COLO668 (cell line): ENCODE data around the gene IDI2.
"Not testable (repeated sequence)": the region's sequence is repeated elsewhere in the genome, so short reads cannot be mapped to it uniquely, and the experiment has no call there.

Experiments used
- DNase-seq: peaks from one replicate; lab custom pipeline; 2025; ENCODE audit not compliant: unreplicated experiment; lab: John Stamatoyannopoulos, UW

IDI2 gene

GRCh38 chr10:1009947-1010346 lies 15.7 kb downstream of the IDI2 start:
- not testable (repeated sequence) for DNase-seq

- no peak for DNase-seq
Measured at GRCh38 chr10:1009071-1009494, 16.6 kb downstream of the IDI2 start.

GRCh38 chr10:1007583-1007982 lies 18.1 kb downstream of the IDI2 start:
- DNase-seq = no peak

GRCh38 chr10:1006573-1006972 lies 19.1 kb downstream of the IDI2 start:
- DNase-seq = no peak

GRCh38 chr10:1003884-1004670 lies 21.6 kb downstream of the IDI2 start:
- no peak for DNase-seq

- no peak for DNase-seq
Measured at GRCh38 chr10:1002425-1003006, 23.1 kb downstream of the IDI2 start.

- no peak for DNase-seq
Measured at GRCh38 chr10:997266-998022, 28.2 kb downstream of the IDI2 start.

GRCh38 chr10:996031-996430 lies 29.6 kb downstream of the IDI2 start:
- no peak for DNase-seq

GRCh38 chr10:995559-995926 lies 30.1 kb downstream of the IDI2 start:
- DNase-seq = no peak

- DNase-seq = no peak
Measured at GRCh38 chr10:994836-995558, 30.7 kb downstream of the IDI2 start.

- DNase-seq = no peak
Measured at GRCh38 chr10:992871-993270, 32.8 kb downstream of the IDI2 start.

- DNase-seq = no peak
Measured at GRCh38 chr10:992467-992866, 33.2 kb downstream of the IDI2 start.

GRCh38 chr10:990808-991207 lies 34.9 kb downstream of the IDI2 start:
- no peak for DNase-seq

- no peak for DNase-seq
Measured at GRCh38 chr10:988667-989545, 36.8 kb downstream of the IDI2 start.

GRCh38 chr10:987870-988666 lies 37.6 kb downstream of the IDI2 start, which contains the start of gene GTPBP4:
Gene GTPBP4 (plus strand): TSS chr10:988434. CDS start chr10:988480, 46 bp downstream.
- peak; percentile 95 for DNase-seq

- no peak for DNase-seq
Measured at GRCh38 chr10:987620-987869, 38.1 kb downstream of the IDI2 start.

- DNase-seq = no peak
Measured at GRCh38 chr10:986881-987619, 38.6 kb downstream of the IDI2 start.

- DNase-seq = peak; percentile 19
Measured at GRCh38 chr10:986137-986825, 39.4 kb downstream of the IDI2 start.

- DNase-seq = no peak
Measured at GRCh38 chr10:985361-985760, 40.3 kb downstream of the IDI2 start.
